Stimulated activated CD4-positive, alpha-beta T cell treated with anti-CD3 and anti-CD28 coated beads, Interleukin-1b, Interleukin-23, amount 100 ng/mL, for 48 hours (primary cell): ENCODE data around the gene ARHGEF5.
"Not testable (repeated sequence)": the region's sequence is repeated elsewhere in the genome, so short reads cannot be mapped to it uniquely, and the experiment has no call there.

Source experiments
- DNase-seq: peaks from one replicate; pipeline ENCODE4 v3.0.0-alpha.2; 2020

The ARHGEF5 gene

DNA sequence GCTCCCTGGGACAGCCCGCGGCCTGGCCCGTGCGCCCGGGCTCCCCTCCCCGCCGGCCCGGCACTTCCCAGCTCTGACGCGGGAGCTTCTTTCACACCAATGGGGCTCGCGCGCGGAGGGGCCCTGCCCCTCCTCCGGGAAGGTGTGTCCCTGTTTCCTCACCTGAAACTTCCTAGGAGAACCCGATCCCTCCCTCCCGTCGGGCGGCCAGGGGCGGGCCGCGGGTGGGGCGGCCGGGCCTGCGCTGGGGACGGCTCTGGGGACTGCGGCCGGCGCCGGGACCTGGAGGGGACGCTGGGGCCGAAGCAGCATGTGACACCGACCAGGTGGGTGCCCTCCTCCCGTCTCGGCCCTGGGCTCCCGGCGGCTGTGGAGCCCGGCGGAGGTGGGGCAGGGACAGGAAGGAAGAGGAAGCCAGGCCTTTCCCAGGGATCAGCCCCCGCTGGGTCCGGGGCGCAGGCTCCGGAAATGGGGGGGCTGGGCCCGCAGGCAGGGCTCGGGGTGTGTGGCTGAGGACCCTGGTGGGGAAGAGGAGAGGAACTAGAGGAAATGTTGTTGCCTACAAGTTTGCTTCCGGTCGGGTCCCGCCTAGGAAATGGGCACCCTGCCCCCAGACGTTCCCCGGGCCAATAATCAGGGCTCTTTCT is at the start of gene ARHGEF5:
TSS of gene ARHGEF5 (plus strand) at position 227 of the 647 bp plus-strand sequence. CDS start 7,268 bp downstream, outside the sequence.
- DNase-seq, result not testable (repeated sequence)

DNA sequence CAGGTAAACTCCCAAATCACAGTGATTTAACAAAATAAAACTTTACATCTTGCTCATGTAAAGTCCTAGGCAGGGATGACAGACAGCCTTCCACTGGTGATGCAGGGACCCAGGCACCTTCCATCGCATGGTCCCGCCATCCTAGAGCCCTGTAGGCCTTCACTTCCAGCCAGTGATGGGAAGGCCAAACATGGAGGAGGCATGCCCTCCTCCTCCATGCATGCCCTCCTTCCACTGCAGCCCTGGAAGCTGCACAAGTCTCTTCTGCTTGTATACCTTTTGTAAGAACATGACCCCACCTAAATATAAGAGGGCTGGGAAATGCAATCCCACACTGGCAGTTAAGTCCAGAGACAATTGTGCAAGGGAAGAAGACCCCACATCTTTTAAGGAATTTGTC is 45.5 kb upstream of the ARHGEF5 start:
- DNase-seq, result not testable (repeated sequence)

DNA sequence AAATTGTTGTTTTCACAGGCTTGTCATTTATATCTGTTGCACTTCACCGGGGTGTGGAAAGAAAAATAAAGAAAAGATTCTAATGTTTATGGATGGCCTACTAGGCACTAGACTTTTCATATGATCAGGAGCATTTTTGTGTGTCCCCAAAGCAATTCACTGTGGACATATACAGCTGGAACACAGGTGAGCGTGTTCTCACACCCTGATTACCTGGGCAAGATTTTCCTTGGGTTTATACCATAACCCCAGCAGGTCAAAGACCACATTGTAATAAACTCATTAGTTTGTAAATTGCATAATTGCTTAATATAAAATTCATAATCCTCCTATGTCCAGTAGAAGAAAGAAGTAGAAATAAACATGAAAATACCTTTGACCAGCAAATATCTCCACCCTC is 44.0 kb upstream of the ARHGEF5 start:
- not testable (repeated sequence) for DNase-seq

DNA sequence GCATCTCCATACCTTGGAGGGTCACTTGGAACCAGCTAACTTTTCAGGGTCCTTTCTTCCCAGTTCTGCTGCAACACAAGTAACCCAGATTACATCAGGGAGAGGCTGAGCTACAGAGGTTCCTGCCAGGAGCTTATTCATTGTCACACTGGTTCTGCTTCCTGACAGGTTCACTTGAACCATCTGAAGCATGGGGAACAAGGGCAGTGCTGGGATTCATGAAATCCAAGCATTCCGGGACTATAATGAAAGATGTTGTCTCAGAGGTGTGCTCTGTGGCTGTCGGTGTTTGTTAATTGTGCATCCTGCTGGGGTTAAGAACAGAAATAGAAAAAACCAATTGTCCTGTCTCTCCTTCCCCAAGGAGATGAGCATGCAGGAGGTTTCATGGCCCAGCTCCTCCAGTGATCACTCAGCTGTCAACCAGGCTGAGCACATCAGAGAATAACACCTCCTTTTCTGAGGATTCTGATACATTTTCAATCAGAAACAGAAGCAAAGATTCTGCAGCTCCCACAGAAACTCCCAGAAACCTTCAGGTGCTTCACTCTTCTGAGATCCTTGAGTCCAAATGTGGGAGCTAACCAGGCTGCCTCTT is 43.2 kb upstream of the ARHGEF5 start, which contains the start of gene OR2A1:
TSS of gene OR2A1 (plus strand) at position 548 of the 598 bp plus-strand sequence. CDS start 5,706 bp downstream, outside the sequence.
- not testable (repeated sequence) for DNase-seq

- not testable (repeated sequence) for DNase-seq
Observed at GRCh38 chr7:144317537-144317936, 37.7 kb upstream of the ARHGEF5 start.

DNA sequence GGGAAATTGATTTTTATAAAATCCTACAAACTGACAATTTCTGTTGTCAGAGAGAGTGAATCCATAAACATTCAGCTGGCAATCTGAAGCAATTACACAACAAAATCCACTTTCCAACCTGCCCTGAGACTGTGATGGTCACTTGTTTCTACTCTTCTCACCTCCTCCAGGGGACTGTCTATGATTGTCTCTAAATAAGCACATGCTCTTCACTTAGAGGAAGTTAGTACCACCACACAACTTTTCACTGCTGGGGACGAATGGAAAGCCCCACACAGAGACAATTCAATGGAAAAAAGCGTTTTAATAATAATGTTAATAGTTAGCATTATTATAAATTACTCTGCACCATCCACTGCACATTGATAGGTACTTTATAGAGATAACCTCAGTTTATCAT is 35.7 kb upstream of the ARHGEF5 start:
- not testable (repeated sequence) for DNase-seq

DNA sequence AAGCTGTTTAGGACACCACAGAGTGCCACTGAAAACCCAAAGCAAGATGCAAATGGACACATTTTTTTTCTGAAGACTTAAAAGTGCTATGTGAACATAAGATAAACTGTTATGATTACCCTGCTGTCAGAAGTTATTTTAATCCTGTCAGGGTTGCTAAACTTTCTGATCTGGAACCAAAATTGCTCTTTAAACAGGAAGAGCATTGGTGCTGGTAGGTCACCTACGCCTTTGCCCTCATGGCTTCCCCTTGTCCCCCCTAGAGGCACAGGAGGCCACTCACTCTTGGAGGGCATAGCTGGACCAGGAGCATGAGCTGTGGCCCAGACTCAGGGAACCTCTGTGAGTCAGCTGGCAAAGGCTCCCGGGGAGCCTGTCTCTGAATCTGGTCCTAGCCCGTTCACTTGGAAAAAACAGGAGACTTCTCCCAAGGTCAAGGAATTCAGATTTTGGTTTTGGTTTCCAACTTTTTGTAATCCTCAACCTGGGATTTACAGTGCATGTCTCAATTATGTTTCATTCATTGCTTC is 33.5 kb upstream of the ARHGEF5 start:
- DNase-seq, result not testable (repeated sequence)

DNA sequence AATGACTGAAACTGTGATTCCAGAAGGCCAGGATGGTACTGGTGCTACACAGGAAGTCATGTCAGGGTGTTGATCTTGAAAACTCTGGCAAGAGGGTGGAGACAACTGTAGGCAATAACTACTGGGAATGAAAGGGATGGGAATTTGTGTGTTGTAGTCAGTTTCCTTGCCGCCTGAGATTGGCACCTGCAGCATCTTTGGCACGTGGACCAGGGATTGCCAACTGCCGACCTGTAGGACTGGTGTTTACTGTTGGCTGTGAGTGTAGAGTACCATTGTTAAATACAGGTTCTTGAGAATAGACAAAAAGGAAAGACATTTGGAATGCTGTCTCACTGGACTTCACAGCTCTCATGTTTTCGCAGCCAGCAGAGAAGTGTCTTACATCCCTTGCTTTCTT is 31.8 kb upstream of the ARHGEF5 start:
- DNase-seq, result not testable (repeated sequence)

DNA sequence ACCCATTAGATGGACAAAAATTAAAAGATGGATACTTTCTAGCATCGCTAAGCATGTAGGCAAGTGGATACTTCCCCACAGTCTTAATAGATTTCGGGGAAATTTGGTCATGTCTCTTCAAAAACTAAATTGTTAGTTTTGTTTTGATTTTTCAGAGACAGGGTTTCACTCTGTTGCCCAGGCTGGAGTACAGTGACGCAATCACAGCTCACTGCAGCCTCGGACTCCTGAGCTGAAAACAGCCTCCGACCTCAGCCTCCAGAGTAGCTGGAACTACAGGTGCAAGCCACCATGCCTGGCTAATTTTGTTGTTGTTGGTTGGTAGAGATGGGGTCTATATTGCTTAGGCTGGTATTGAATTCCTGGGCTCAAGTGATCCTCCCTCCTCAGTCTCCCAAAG is 29.3 kb upstream of the ARHGEF5 start:
- DNase-seq, result not testable (repeated sequence)

DNA sequence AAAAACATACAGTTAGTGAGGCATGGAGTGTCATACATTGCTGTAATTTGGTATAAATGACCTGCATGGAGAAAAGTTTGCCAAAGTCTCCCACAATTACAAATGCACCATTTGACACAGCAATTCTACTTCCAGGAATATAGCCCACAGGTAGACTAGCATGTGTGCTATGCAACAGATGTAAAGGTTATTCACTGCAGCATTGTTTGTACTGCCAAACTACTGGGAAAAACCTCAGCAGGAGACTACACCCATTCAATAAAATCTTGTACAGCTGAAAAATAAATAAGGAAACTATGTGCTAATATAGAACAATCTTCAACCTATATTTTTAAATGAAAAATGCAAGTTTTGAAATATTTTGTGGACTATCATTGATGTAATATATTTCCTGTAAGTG is 25.2 kb upstream of the ARHGEF5 start:
- not testable (repeated sequence) for DNase-seq

DNA sequence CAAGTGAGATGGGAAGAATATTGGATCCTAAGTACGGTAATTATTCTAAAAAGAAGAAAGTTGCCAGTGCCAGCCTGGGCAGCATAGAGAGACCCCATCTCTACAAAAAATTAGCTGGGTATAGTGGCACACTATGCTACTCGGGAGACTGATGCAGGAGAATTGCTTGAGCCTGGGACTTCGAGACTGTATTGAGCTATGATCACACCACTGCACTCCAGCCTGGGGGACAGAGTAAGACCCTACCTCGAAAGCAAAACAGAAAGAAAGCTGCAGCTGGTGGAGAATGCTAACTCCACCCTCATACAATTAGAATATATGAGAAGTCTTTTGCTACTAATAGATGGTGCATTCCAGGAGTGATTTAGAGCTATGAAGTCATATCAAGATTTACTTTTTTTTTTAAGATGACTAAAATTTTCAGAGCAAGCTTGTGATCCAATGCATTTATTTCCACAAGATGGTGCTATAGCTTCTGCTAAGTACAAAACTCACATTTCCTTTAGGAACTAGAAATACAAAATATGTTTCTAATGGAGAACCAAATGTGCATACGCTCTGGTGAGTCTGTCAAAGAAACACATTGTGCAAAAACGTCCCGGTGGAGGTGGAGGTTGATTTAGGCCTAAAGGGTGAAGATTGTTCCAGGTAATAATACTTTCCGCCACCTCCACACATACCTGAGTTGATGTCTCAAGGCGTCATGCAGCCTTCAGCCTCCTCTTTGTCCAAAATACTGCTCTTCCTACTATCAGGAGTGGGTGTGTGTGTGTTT is 23.8 kb upstream of the ARHGEF5 start:
- not testable (repeated sequence) for DNase-seq

GRCh38 chr7:144331996-144332288 is 23.3 kb upstream of the ARHGEF5 start:
- DNase-seq, result not testable (repeated sequence)

GRCh38 chr7:144348625-144349024 is 6.6 kb upstream of the ARHGEF5 start:
- DNase-seq, result not testable (repeated sequence)

DNA sequence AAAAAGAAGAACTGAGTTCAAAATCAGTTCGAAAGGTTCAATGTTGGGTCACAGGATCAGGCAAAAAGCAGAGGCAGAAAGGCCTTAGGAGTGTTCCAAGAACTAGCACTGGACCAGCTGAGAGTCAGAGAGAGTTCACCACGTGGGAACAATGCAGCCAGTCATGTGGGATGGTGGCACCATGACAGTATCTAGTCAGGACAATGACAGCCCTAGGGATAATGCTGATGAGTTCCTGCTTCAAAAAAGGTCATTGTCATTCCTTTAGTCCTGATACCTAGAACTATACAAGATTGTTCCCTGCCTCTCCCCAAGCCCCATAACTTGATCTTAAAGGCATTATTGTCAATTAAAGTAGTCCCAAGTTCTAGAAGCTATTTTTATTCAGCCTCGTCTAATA is 3.5 kb upstream of the ARHGEF5 start:
- DNase-seq, result not testable (repeated sequence)

GRCh38 chr7:144356185-144356584 is 983 bp downstream of the ARHGEF5 start:
- not testable (repeated sequence) for DNase-seq

- not testable (repeated sequence) for DNase-seq
Observed at GRCh38 chr7:144356860-144357259, 1.7 kb downstream of the ARHGEF5 start.

DNA sequence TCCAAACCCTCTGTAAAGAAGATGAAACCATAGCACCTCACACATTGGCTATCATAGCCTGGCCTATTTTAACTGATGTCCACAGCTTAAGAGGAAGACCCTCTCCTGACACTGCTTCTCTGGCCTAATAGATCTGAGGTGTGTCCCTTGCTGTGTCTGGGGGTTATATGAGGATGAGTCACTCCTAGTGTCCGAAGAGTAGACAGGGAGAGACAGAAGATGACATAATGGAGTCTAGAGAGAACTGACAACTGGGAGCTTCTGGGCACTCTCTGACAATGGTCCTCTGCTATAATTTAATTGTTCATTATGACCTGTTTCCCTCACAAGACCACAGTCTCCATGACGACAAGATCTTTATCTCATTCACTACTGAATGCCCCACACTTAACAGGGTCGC is 6.9 kb downstream of the ARHGEF5 start:
- DNase-seq, result not testable (repeated sequence)

GRCh38 chr7:144365523-144365922 is 10.3 kb downstream of the ARHGEF5 start:
- not testable (repeated sequence) for DNase-seq

- DNase-seq, result not testable (repeated sequence)
Observed at GRCh38 chr7:144367250-144367649, 12.0 kb downstream of the ARHGEF5 start.

- DNase-seq, result not testable (repeated sequence)
Observed at GRCh38 chr7:144369221-144369620, 14.0 kb downstream of the ARHGEF5 start.

DNA sequence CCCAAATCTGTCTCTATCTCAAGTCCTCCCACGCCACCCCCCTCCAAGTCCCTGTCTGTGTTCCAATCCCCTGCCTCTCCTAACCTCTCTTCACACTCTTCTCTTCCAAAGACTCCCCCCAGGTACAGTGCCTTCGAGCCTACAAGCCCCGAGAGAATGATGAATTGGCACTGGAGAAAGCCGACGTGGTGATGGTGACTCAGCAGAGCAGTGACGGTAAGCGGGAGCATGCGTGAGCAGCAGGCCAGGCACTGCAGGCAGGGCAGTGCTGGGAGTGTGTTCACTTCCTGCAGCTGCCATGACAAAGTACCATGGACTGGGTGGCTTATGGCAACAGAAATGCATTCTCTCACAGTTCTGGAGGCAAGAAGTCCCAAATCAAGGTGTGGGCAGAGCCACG is 23.4 kb downstream of the ARHGEF5 start:
- no peak for DNase-seq

GRCh38 chr7:144379776-144380384 is 24.7 kb downstream of the ARHGEF5 start:
- DNase-seq, result no peak

DNA sequence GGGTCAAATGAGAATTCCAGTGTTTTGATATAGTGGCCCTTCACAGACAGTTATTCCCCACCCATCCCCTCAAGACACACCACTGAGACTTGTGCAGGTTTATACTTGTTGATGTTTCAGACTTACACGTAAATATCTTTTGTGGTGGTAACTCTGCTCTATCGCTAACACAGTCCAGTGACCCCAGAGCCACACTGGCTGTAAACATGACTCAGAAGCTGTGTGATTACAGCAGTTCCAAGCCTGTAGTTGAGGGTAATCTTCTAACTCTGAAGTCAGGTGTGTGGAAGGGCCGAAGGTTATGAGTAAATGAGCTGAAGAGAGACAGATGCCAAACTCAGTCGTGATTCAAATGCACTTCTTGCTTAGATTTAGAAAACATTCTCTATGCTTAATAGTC is 28.9 kb downstream of the ARHGEF5 start:
- DNase-seq, result no peak
